Testis (tissue), 2 donors: ENCODE results near the gene IRF2BPL.

Source experiments
- POLR2A ChIP-seq: fragments of 450-650 bp; IDR thresholded peaks from one replicate; pipeline ENCODE4 v1.6.1; 2017; ENCODE audit warnings: antibody characterized with exemption, mild to moderate bottlenecking, moderate library complexity
- TF ChIP-seq, protein P1 (sequence below), 3 experiments: fragments of 450-650 bp in 2 of 3; fragments of 200-600 bp in 1 of 3; sonication (generic) in 1 of 3; IDR thresholded peaks; one replicate each; pipeline ENCODE4 v1.5.1; 2016 to 2019; ENCODE audit warnings: antibody characterized with exemption in 3 of 3, mild to moderate bottlenecking in 2 of 3, moderate library complexity in 1 of 3

GRCh38 chr14:76986231-76986565 is 42.3 kb downstream of the IRF2BPL start:
- TF ChIP-seq, protein P1, sequence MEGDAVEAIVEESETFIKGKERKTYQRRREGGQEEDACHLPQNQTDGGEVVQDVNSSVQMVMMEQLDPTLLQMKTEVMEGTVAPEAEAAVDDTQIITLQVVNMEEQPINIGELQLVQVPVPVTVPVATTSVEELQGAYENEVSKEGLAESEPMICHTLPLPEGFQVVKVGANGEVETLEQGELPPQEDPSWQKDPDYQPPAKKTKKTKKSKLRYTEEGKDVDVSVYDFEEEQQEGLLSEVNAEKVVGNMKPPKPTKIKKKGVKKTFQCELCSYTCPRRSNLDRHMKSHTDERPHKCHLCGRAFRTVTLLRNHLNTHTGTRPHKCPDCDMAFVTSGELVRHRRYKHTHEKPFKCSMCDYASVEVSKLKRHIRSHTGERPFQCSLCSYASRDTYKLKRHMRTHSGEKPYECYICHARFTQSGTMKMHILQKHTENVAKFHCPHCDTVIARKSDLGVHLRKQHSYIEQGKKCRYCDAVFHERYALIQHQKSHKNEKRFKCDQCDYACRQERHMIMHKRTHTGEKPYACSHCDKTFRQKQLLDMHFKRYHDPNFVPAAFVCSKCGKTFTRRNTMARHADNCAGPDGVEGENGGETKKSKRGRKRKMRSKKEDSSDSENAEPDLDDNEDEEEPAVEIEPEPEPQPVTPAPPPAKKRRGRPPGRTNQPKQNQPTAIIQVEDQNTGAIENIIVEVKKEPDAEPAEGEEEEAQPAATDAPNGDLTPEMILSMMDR (IDR thresholded peaks at IDR 0.05), result no peak
- no peak for TF ChIP-seq POLR2A
